ENCODE results near the gene CCDC159. TPM values are rescaled to one million over a fixed set of nuclear protein-coding genes. Genes with fewer than 3 reads are reported as not detected.

Gene CCDC159
- total RNA-seq, 3 donors from 2014 or later (not counting 1 experiment from before 2014, with no cell fraction given) = 86.9 to 94.9 (median 91.8) TPM

- TF ChIP-seq CTCF (IDR thresholded peaks at IDR 0.05) = no peak
- no peaks in the 10 kb centered on the region for H3K4me1 Mint-ChIP-seq
- no peaks in the 10 kb centered on the region for H3K9me3 Mint-ChIP-seq
- H3K27me3 Mint-ChIP-seq (ENCODE audit: low read depth in 2 of 2) = peaks cover 0 to 6% of the 10 kb centered on the region in 2 donors
- no peak for DNase-seq
- H3K4me1 ChIP-seq (ENCODE audit: control insufficient read depth, insufficient read depth, low read length) = no peaks in the 10 kb centered on the region
- no peak overlapping the region for H3K4me3 Mint-ChIP-seq
- H3K36me3 ChIP-seq (ENCODE audit: control insufficient read depth, insufficient read depth, low read length) = no peaks in the 10 kb centered on the region
- intact Hi-C loops (cut with micrococcal nuclease) = no loop called here
- no peaks in the 10 kb centered on the region for H3K9me3 ChIP-seq (ENCODE audit: control insufficient read depth, insufficient read depth, low read length)
- no peaks in the 10 kb centered on the region for H3K36me3 Mint-ChIP-seq
- H3K27ac ChIP-seq (ENCODE audit: low read length) = no peak overlapping the region
- no peak overlapping the region for H3K4me3 ChIP-seq (ENCODE audit: low read length)
- ATAC-seq = no peak
- H3K27me3 ChIP-seq (ENCODE audit: control insufficient read depth, insufficient read depth, low read length) = no peaks in the 10 kb centered on the region
- 93% methylated on average over 9 of the region's 9 CpGs for WGBS (ENCODE audit: insufficient coverage)
- no peak overlapping the region for H3K27ac Mint-ChIP-seq
These were observed 53.3 kb downstream of the CCDC159 start for GRCh38 chr19:11399667-11400066.

DNA sequence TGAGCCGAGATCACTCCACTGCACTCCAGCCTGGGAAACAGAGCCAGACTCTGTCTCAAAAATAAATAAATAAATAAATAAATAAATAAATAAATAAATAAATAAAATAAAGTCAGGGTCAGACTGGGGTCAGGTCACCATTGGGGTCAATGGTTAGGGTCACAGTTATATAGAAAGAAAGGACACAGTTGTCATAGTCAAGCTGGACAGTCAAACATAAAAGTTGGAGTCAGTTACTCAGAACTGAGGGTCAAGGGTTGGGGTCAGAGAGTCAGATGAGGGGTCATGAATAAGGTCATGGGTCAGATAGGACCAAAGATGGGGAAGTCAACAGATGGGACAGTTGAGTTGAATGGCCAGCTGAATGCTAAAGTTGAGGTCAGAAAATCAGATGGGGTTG lies 54.5 kb downstream of the CCDC159 start:
- peaks cover 0 to 3% of the 10 kb centered on the region in 2 donors for H3K27me3 Mint-ChIP-seq (ENCODE audit: low read depth in 2 of 2)
- no peaks in the 10 kb centered on the region for H3K4me1 ChIP-seq (ENCODE audit: control insufficient read depth, insufficient read depth, low read length)
- no peaks in the 10 kb centered on the region for H3K36me3 Mint-ChIP-seq
- DNase-seq (no peak), ATAC-seq (no peak)
- no peaks in the 10 kb centered on the region for H3K9me3 Mint-ChIP-seq
- TF ChIP-seq CTCF (IDR thresholded peaks at IDR 0.05) = no peak
- no peak overlapping the region for H3K27ac Mint-ChIP-seq
- H3K4me1 Mint-ChIP-seq = no peaks in the 10 kb centered on the region
- no peak overlapping the region for H3K4me3 ChIP-seq (ENCODE audit: low read length)
- no peaks in the 10 kb centered on the region for H3K9me3 ChIP-seq (ENCODE audit: control insufficient read depth, insufficient read depth, low read length)
- no peak overlapping the region for H3K4me3 Mint-ChIP-seq
- H3K36me3 ChIP-seq (ENCODE audit: control insufficient read depth, insufficient read depth, low read length) = no peaks in the 10 kb centered on the region
- H3K27me3 ChIP-seq (ENCODE audit: control insufficient read depth, insufficient read depth, low read length) = no peaks in the 10 kb centered on the region
- intact Hi-C loops (cut with micrococcal nuclease) = no loop called here
- WGBS (ENCODE audit: insufficient coverage) = 100% methylated on average over 1 of the region's 1 CpG
- no peak overlapping the region for H3K27ac ChIP-seq (ENCODE audit: low read length)

GRCh38 chr19:11401808-11402543 lies 55.7 kb downstream of the CCDC159 start:
- no peak overlapping the region for H3K4me3 Mint-ChIP-seq

More at GRCh38 chr19:11401808-11402543, 55.7 kb downstream of the CCDC159 start:
- Mint-ChIP-seq H3K36me3 (no peaks in the 10 kb centered on the region), H3K27ac (no peak overlapping the region), H3K27me3 (ENCODE audit: low read depth in 2 of 2) (peaks cover 0 to 3% of the 10 kb centered on the region in 2 donors), H3K4me1 (no peaks in the 10 kb centered on the region), H3K9me3 (no peaks in the 10 kb centered on the region)
- no peak for TF ChIP-seq CTCF (IDR thresholded peaks at IDR 0.05)
- Histone ChIP-seq H3K27me3 (ENCODE audit: control insufficient read depth, insufficient read depth, low read length) (peaks cover 2% of the 10 kb centered on the region), H3K9me3 (ENCODE audit: control insufficient read depth, insufficient read depth, low read length) (no peaks in the 10 kb centered on the region), H3K36me3 (ENCODE audit: control insufficient read depth, insufficient read depth, low read length) (no peaks in the 10 kb centered on the region), H3K4me3 (ENCODE audit: low read length) (no peak overlapping the region), H3K27ac (ENCODE audit: low read length) (no peak overlapping the region), H3K4me1 (ENCODE audit: control insufficient read depth, insufficient read depth, low read length) (peaks cover 4% of the 10 kb centered on the region)
- ATAC-seq (no peak), DNase-seq (no peak)
- 90% methylated on average over 7 of the region's 9 CpGs for WGBS (ENCODE audit: insufficient coverage)
- intact Hi-C loops (cut with micrococcal nuclease) = no loop called here

Other genes starting within 250 kb of the CCDC159 start
- gene SPC24, start 190.7 kb upstream of the CCDC159 start, total RNA-seq = 1 to 10 TPM; 1.7 to 6.1 (median 4.1) TPM
- gene KANK2, start 149.0 kb upstream of the CCDC159 start, total RNA-seq = 1 to 10 TPM in 1 of 3 donors, under 1 TPM in 2; 0.82 to 1.3 (median 0.85) TPM
- gene ANGPTL8, start 106.9 kb upstream of the CCDC159 start, total RNA-seq = not detected
- gene DOCK6, start 84.0 kb upstream of the CCDC159 start, total RNA-seq = 1 to 10 TPM in 1 of 3 donors, under 1 TPM in 2; 0.82 to 2.3 (median 0.86) TPM
- not detected for gene TSPAN16, start 50.4 kb upstream of the CCDC159 start, total RNA-seq
- gene RAB3D, start 6.9 kb upstream of the CCDC159 start, total RNA-seq = 10 to 100 TPM; 14.3 to 20.0 (median 15.7) TPM
- 10 to 100 TPM; 25.0 to 29.9 (median 29.5) TPM for gene TMEM205, start 251 bp upstream of the CCDC159 start, total RNA-seq
- gene PLPPR2, start 8.9 kb downstream of the CCDC159 start, total RNA-seq = 10 to 100 TPM; 13.3 to 21.1 (median 16.1) TPM
- gene SWSAP1, start 28.1 kb downstream of the CCDC159 start, total RNA-seq = 1 to 10 TPM; 2.1 to 2.9 (median 2.8) TPM
- gene EPOR, start 37.8 kb downstream of the CCDC159 start, total RNA-seq = 10 to 100 TPM in 2 of 3 donors, 1 to 10 TPM in 1; 7.6 to 10.7 (median 10.3) TPM
- gene RGL3, start 72.8 kb downstream of the CCDC159 start, total RNA-seq = under 1 TPM in 1 of 3 donors, not detected in 2; 0.48 TPM
- gene ODAD3, start 88.6 kb downstream of the CCDC159 start, total RNA-seq = not detected
- 100 to 1,000 TPM; 320 to 367 (median 327) TPM for gene PRKCSH, start 89.1 kb downstream of the CCDC159 start, total RNA-seq
- not detected for gene ELAVL3, start 134.5 kb downstream of the CCDC159 start, total RNA-seq
- gene ZNF653, start 159.3 kb downstream of the CCDC159 start, total RNA-seq = 10 to 100 TPM in 2 of 3 donors, 1 to 10 TPM in 1; 9.9 to 15.4 (median 10.8) TPM
- gene ECSIT, start 182.6 kb downstream of the CCDC159 start, total RNA-seq = 10 to 100 TPM; 23.6 to 24.5 (median 24.1) TPM
- gene CNN1, start 192.3 kb downstream of the CCDC159 start, total RNA-seq = not detected
- gene ELOF1, start 212.7 kb downstream of the CCDC159 start, total RNA-seq = 10 to 100 TPM; 46.4 to 54.2 (median 50.0) TPM
- gene ACP5, start 231.1 kb downstream of the CCDC159 start, total RNA-seq = 10 to 100 TPM; 14.9 to 20.3 (median 18.8) TPM

All from natural killer cell (primary cell).